Endothelial cell of umbilical vein (primary cell): ENCODE data around the gene GCH1.

Experiments
- CTCF ChIP-seq, 2 donors: IDR thresholded peaks; 1 replicate in 1 of 2; 2 replicates in 1 of 2; pipeline ENCODE4 v1.5.1; 2011; ENCODE audit warnings: low read length in 2 of 2, mild to moderate bottlenecking in 2 of 2, moderate library complexity in 2 of 2, control low read depth in 1 of 2, inconsistent platforms in 1 of 2, low read depth in 1 of 2; ENCODE audit not compliant: insufficient read depth in 1 of 2; ENCODE audit errors: extremely low read depth in 1 of 2
- EZH2 ChIP-seq: IDR thresholded peaks from 2 replicates; pipeline ENCODE4 v1.6.1; 2012; ENCODE audit warnings: borderline replicate concordance, low read depth, mild to moderate bottlenecking, moderate library complexity, low read length, inconsistent platforms; ENCODE audit not compliant: severe bottlenecking
- JUN ChIP-seq: IDR thresholded peaks from 2 replicates; pipeline ENCODE4 v1.6.1; 2011; ENCODE audit warnings: borderline replicate concordance, low read depth; ENCODE audit not compliant: insufficient read length, insufficient read depth
- MAX ChIP-seq: IDR thresholded peaks from 2 replicates; pipeline ENCODE4 v1.6.1; 2011; ENCODE audit not compliant: insufficient read depth, insufficient read length
- POLR2A ChIP-seq: IDR thresholded peaks from 2 replicates; pipeline ENCODE4 v1.6.1; 2012; ENCODE audit warnings: low read depth, mild to moderate bottlenecking, control low read depth, low read length
- POLR2AphosphoS5 ChIP-seq: IDR thresholded peaks from 2 replicates; pipeline ENCODE4 v1.6.1; 2012; ENCODE audit warnings: low read depth, mild to moderate bottlenecking, control low read depth, low read length, moderate library complexity; ENCODE audit not compliant: insufficient read depth

- TF ChIP-seq CTCF (IDR thresholded peaks at IDR 0.05; ENCODE audit: extremely low read depth in 1 of 2, insufficient read depth in 1 of 2, low read depth in 1 of 2, low read length in 2 of 2) (no peak), EZH2 (no peak), MAX (no peak), JUN (no peak), POLR2A (no peak), POLR2AphosphoS5 (no peak)
Observed at GRCh38 chr14:54844479-54844878, 58.1 kb downstream of the GCH1 start.
